ENCODE measurements around the gene CHI3L2. TPM values are rescaled to one million over a fixed set of nuclear protein-coding genes. Genes with fewer than 3 reads are reported as not detected.

The CHI3L2 gene
- total and polyA plus RNA-seq, 10 donors = 6.0 to 159 (median 30.5) TPM

DNA sequence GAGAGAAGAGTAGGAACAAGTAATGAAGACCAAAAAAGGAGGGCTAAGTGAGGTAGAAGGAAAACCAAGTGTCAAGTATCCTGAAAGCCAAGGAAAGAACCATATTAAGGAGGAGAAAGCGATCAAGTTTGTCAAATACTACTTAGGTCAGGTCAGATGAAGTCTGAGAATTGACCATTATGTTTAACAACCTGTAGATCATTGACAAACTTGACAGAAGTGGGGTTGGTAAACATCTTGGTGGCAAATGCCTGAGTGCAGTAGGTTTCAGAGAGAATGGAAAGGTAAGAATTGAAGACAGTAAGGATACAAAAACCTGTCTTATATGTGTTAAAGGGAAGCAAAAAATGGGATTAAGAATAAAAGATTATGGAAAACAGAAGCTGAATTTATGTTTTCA lies 59.4 kb downstream of the CHI3L2 start:
- no peaks in the 10 kb centered on the region for H3K27me3 ChIP-seq (replicated peaks in 1 of 7)
- no peaks in the 10 kb centered on the region for H3K4me1 ChIP-seq
- H3K27ac ChIP-seq = no peak overlapping the region
- no peak for DNase-seq
- H3K36me3 ChIP-seq = no peaks in the 10 kb centered on the region
- intact Hi-C loops (cut with DNase I; ENCODE audit: low total_unique reads) = no loop called here
- WGBS, 5 donors = 0 to 50% (median 40%) methylated on average over 1 of the region's 1 CpG
- TF ChIP-seq POLR2A (IDR thresholded peaks at IDR 0.05) (no peak), POLR2AphosphoS5 (IDR thresholded peaks at IDR 0.05) (no peak)
- TF ChIP-seq, protein P1, sequence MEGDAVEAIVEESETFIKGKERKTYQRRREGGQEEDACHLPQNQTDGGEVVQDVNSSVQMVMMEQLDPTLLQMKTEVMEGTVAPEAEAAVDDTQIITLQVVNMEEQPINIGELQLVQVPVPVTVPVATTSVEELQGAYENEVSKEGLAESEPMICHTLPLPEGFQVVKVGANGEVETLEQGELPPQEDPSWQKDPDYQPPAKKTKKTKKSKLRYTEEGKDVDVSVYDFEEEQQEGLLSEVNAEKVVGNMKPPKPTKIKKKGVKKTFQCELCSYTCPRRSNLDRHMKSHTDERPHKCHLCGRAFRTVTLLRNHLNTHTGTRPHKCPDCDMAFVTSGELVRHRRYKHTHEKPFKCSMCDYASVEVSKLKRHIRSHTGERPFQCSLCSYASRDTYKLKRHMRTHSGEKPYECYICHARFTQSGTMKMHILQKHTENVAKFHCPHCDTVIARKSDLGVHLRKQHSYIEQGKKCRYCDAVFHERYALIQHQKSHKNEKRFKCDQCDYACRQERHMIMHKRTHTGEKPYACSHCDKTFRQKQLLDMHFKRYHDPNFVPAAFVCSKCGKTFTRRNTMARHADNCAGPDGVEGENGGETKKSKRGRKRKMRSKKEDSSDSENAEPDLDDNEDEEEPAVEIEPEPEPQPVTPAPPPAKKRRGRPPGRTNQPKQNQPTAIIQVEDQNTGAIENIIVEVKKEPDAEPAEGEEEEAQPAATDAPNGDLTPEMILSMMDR (IDR thresholded peaks at IDR 0.05 in 8 of 11, conservative IDR thresholded peaks at IDR 0.05 in 3 of 11) = no peak
- H3K9me3 ChIP-seq = no peaks in the 10 kb centered on the region
- H3K4me3 ChIP-seq = no peak overlapping the region

DNA sequence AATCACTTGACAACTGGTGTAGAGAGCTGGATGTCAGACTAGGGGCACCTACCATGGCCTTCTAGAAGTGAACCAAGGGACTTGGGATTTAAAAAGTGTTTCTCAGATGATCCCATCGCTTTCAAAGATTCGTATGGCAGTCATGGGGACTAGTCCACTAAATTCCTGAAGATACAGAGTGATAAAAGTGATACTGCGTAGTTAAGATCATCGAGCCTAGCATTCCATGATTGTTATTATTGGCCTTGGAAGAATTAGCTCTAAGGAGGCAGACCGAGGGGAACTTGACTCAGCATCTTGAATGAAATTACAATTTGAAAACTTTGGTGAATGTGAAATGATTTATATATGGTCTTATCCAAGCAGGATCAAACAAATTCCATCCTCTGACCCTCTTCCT lies 61.9 kb downstream of the CHI3L2 start:
- intact Hi-C loops (cut with DNase I; ENCODE audit: low total_unique reads) = no loop called here
- TF ChIP-seq POLR2AphosphoS5 (IDR thresholded peaks at IDR 0.05) = no peak
- TF ChIP-seq, protein P1 (IDR thresholded peaks at IDR 0.05 in 8 of 11, conservative IDR thresholded peaks at IDR 0.05 in 3 of 11) = no peak
- no peak for TF ChIP-seq POLR2A (IDR thresholded peaks at IDR 0.05)
- Histone ChIP-seq H3K36me3 (no peaks in the 10 kb centered on the region), H3K27ac (no peak overlapping the region), H3K4me1 (no peaks in the 10 kb centered on the region), H3K4me3 (no peak overlapping the region), H3K27me3 (replicated peaks in 1 of 7) (no peaks in the 10 kb centered on the region), H3K9me3 (no peaks in the 10 kb centered on the region)
- 49 to 66% (median 61%) methylated on average over 5 of the region's 5 CpGs for WGBS, 5 donors
- DNase-seq = no peak

DNA sequence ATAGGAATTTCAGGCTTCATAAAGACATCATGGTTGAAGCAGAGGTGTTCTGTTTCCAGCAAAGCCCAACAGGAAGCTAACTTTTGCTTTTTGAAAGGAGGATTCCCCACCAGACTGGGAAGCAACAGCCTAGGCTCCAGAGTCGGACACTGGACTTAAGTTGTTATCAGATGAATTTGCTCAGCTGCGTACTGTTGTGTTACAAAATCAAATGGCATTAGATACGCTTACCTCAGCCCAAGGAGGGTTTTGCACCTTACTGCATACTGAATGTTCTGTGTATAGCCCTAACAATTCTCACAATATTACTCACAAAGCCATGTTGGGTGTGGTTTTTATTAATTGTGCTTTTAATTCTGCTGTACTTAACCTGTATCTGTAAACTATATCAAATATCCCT lies 62.6 kb downstream of the CHI3L2 start:
- intact Hi-C loops (cut with DNase I; ENCODE audit: low total_unique reads) = no loop called here
- Histone ChIP-seq H3K4me1 (no peaks in the 10 kb centered on the region), H3K36me3 (no peaks in the 10 kb centered on the region), H3K9me3 (no peaks in the 10 kb centered on the region), H3K27ac (no peak overlapping the region), H3K27me3 (replicated peaks in 1 of 7) (no peaks in the 10 kb centered on the region), H3K4me3 (no peak overlapping the region)
- DNase-seq = no peak
- 42 to 78% (median 63%) methylated on average over 3 of the region's 3 CpGs for WGBS, 5 donors
- TF ChIP-seq POLR2AphosphoS5 (IDR thresholded peaks at IDR 0.05) (no peak), POLR2A (IDR thresholded peaks at IDR 0.05) (no peak)
- TF ChIP-seq, protein P1 (IDR thresholded peaks at IDR 0.05 in 8 of 11, conservative IDR thresholded peaks at IDR 0.05 in 3 of 11) = no peak

DNA sequence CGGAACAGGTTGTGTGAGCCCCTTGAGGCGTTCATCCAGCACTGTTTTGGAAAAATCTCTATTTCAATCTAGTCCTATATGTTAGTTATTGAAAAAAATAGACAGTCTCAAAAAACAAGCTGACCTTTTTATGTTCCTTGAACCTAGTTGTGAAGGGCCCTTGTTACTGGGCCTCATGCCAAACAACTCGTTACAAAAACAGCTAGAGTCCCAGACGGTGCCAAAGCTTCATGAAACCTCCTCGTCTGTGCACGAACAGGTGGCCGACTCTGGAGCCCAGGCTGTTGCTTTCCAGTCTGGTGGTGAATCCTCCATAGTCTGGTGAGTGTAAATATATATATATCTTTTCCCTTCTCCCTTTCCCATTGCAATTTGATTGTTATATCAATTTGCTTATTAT lies 63.1 kb downstream of the CHI3L2 start, which contains the start of gene CHIA:
Gene CHIA, plus strand, starts transcription at position 222 of the 400 bp plus-strand sequence. CDS start 19,617 bp downstream, outside the sequence.
- intact Hi-C loops (cut with DNase I; ENCODE audit: low total_unique reads) = no loop called here
- no peak for DNase-seq
- Histone ChIP-seq H3K4me3 (no peak within 1 kb of the TSS), H3K27me3 (replicated peaks in 1 of 7) (peaks cover 0 to 2% (median 0%) of the 10 kb centered on the region in 7 donors), H3K27ac (no peak within 1 kb of the TSS), H3K9me3 (no peaks in the 10 kb centered on the region), H3K36me3 (no peaks in the 10 kb centered on the region), H3K4me1 (no peaks in the 10 kb centered on the region)
- 45 to 63% (median 60%) methylated on average over 7 of the region's 7 CpGs for WGBS, 5 donors
- TF ChIP-seq, protein P1 (IDR thresholded peaks at IDR 0.05 in 8 of 11, conservative IDR thresholded peaks at IDR 0.05 in 3 of 11) = no peak
- TF ChIP-seq POLR2A (IDR thresholded peaks at IDR 0.05) (no peak), POLR2AphosphoS5 (IDR thresholded peaks at IDR 0.05) (no peak)

Small RNA genes within 50 kb of the gene (small RNA-seq; reads per million reads assigned to genes)
- 0 reads per million in 4 donors for gene AL355816.1

Other genes with a start within 250 kb of the CHI3L2 start
- gene DRAM2, start 87.6 kb upstream of the CHI3L2 start, total RNA-seq = 100 to 1,000 TPM in 3 of 7 donors, 10 to 100 TPM in 4; 64.0 to 188 (median 81.0) TPM
- gene DRAM2, start 87.6 kb upstream of the CHI3L2 start, polyA plus RNA-seq = 100 to 1,000 TPM in 2 of 3 donors, 10 to 100 TPM in 1; 90.5 to 130 (median 105) TPM
- 100 to 1,000 TPM in 4 of 7 donors, 10 to 100 TPM in 3; 90.9 to 140 (median 105) TPM for gene CEPT1, start 87.5 kb upstream of the CHI3L2 start, total RNA-seq
- gene CEPT1, start 87.5 kb upstream of the CHI3L2 start, polyA plus RNA-seq = 10 to 100 TPM; 61.1 to 69.2 (median 65.4) TPM
- gene DENND2D, start 27.1 kb upstream of the CHI3L2 start, total RNA-seq = 100 to 1,000 TPM; 127 to 182 (median 153) TPM
- 100 to 1,000 TPM in 2 of 3 donors, 10 to 100 TPM in 1; 90.3 to 106 (median 101) TPM for gene DENND2D, start 27.1 kb upstream of the CHI3L2 start, polyA plus RNA-seq
- not detected for gene CHIA, start 63.1 kb downstream of the CHI3L2 start, total RNA-seq
- under 1 TPM in 1 of 3 donors, not detected in 2; 0.14 TPM for gene CHIA, start 63.1 kb downstream of the CHI3L2 start, polyA plus RNA-seq
- gene OVGP1, start 200.0 kb downstream of the CHI3L2 start, total RNA-seq = 10 to 100 TPM in 1 of 7 donors, 1 to 10 TPM in 6; 2.2 to 10.7 (median 3.7) TPM
- gene OVGP1, start 200.0 kb downstream of the CHI3L2 start, polyA plus RNA-seq = 1 to 10 TPM; 3.0 to 6.7 (median 3.5) TPM
- gene WDR77, start 221.5 kb downstream of the CHI3L2 start, total RNA-seq = 10 to 100 TPM; 25.4 to 36.6 (median 34.9) TPM
- gene WDR77, start 221.5 kb downstream of the CHI3L2 start, polyA plus RNA-seq = 10 to 100 TPM; 24.8 to 34.5 (median 31.7) TPM
- gene ATP5PB, start 221.8 kb downstream of the CHI3L2 start, total RNA-seq = 100 to 1,000 TPM; 124 to 168 (median 143) TPM
- gene ATP5PB, start 221.8 kb downstream of the CHI3L2 start, polyA plus RNA-seq = 100 to 1,000 TPM; 204 to 277 (median 262) TPM
- 100 to 1,000 TPM in 5 of 7 donors, 10 to 100 TPM in 2; 53.5 to 161 (median 121) TPM for gene C1orf162, start 246.3 kb downstream of the CHI3L2 start, total RNA-seq
- 100 to 1,000 TPM in 2 of 3 donors, 10 to 100 TPM in 1; 98.9 to 132 (median 126) TPM for gene C1orf162, start 246.3 kb downstream of the CHI3L2 start, polyA plus RNA-seq

Data from spleen (tissue), 11 donors.